RPMI7951 (cell line): ENCODE measurements around the gene ZBTB21. TPM values are rescaled to one million over a fixed set of nuclear protein-coding genes. Genes with fewer than 3 reads are reported as not detected.
"Not testable (repeated sequence)": the region's sequence is repeated elsewhere in the genome, so short reads cannot be mapped to it uniquely, and the experiment has no call there.

Experiments
- DNase-seq: peaks from one replicate; pipeline ENCODE4 v3.0.0-alpha.2; 2012; ENCODE audit warnings: low read depth
- total RNA-seq: library from RNA; depleted of rRNA; stranded (reverse); fragments of >200 nt; shearing (Covaris generic); gene quantifications from 2 replicates; pipeline ENCODE4 v1.2.3, GENCODE V29; 2014

The ZBTB21 gene
- total RNA-seq, 1 experiment from 2014 or later, result 15.7 TPM

- not testable (repeated sequence) for DNase-seq
These were observed 15.5 kb downstream of the ZBTB21 start for GRCh38 chr21:41994613-41995012.

GRCh38 chr21:41993744-41994143, 16.4 kb downstream of the ZBTB21 start:
- peak; percentile 84 for DNase-seq

GRCh38 chr21:41992576-41992975, 17.6 kb downstream of the ZBTB21 start:
- no peak for DNase-seq

DNA sequence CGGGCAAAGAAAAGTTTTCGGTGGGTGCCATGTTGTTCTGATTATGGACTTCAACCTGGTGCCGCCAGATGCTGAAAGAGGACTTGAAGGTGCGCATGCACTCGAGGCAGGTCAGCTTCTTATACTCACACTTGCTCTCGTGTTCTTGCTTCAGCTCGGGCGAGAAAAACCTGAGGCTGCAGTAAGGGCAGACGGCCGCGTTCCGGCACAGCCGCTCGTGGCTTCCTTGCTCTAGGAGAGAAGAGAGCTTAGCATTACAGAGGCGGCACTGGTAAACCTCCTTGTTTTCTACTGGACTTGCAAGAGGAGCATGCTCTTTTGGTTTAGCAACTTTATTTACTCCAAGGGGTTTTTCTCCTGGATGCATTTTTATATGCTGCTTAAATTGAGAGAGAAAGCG, 18.5 kb downstream of the ZBTB21 start:
- DNase-seq, result no peak

- no peak for DNase-seq
These were observed 20.5 kb downstream of the ZBTB21 start for GRCh38 chr21:41989698-41990097.

GRCh38 chr21:41987310-41987709, 22.9 kb downstream of the ZBTB21 start:
- no peak for DNase-seq

DNA sequence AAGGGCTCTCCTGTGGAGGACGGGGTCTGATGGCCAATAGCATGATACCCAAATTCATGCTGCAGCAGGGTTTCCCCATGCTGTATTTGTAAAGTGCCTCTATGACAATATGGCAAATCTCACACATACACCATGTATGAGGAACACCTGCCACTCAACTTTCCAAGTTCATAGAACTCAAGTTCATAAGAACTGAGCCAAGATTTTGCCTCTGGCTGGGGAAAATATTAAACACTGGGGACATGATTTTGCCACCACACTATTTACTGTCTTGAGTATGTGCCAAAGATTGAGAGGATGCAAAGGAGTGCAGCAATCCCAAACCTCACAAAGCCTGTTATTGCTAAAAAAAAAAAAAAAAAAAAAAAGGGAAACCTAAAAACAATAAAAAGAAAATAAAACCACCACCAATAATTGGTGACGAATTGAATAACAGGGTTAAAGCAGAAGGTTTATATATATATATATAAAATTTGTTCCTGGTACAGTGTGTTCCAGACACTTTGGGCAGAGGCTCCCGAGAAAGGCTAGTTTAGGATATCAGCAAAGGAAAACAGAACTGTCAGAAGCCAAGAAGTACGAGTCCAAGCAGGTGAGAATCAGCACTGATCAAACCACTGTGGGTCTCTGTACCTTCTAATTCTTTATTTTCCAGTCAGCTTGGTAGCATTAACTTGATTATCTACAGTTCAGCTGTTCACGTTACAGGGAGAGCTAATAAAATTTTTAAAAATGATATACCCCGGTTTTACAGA, 24.3 kb downstream of the ZBTB21 start:
- no peak for DNase-seq

DNA sequence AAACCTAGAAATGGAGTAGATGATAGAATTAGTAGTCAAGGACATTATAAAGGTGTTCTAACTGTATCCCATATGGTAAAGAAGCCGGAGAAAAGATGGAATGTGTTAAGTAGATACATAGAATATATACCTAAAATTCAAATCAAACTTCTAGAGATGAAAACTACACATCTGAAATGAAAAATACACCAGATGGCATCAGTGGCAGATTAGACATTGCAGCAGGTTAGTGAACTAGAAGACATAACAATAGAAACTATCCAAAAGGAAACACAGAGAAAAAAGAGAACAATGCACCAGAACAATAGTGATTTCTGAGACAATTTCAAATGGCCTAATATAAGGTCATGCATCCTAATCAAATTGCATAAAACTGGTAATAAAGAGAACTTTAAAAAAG, 26.9 kb downstream of the ZBTB21 start:
- no peak for DNase-seq

GRCh38 chr21:41980561-41980960, 29.6 kb downstream of the ZBTB21 start:
- no peak for DNase-seq

DNA sequence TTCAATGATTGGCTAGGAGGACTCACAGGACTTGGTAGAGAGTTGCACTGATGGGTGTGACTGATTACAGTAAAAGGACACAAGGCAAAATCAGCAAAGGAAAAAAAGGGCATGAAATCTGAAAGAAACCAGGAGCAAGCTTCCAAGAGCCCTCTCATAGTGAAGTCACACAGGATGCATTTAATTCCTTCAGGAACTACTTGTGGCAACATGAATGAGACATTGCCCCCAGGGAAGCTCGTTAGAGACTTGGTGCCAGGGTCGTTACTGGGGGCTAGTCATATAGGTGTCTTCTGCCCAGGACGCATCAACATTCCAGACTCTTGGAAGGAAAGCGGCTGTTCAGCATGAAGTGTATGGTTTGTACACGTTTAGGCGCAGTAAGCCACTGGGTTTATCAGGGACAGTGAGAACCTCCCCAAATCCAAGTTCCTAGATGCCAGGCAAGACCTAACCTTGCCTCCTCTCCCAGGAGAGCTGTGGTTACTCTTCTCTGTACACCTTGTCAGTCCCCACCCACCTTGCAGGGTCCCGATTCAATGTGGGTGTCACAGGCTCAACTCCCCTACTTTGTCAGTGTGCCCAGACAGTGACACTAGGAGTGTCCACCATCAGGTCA, 30.3 kb downstream of the ZBTB21 start:
- peak; percentile 26 for DNase-seq

DNA sequence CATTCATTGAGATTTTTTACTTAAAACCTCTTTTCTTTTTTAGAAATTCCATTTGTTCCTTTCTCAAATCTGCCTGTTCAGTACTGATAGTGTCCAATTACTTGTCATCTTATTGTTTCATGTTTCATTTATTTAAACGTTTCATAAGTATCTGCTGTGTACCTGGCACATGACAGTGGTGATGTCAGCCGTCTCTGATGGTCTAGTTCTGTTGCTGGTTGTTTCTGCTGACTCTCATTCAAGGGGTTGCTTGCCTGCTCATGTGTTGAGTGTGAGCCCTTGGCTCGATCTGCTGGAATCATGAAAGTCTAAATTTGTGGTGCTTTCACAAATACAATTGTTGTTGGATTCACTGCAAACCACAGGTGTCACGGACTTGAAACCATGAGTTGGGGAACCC, 30.8 kb downstream of the ZBTB21 start:
- no peak for DNase-seq

DNA sequence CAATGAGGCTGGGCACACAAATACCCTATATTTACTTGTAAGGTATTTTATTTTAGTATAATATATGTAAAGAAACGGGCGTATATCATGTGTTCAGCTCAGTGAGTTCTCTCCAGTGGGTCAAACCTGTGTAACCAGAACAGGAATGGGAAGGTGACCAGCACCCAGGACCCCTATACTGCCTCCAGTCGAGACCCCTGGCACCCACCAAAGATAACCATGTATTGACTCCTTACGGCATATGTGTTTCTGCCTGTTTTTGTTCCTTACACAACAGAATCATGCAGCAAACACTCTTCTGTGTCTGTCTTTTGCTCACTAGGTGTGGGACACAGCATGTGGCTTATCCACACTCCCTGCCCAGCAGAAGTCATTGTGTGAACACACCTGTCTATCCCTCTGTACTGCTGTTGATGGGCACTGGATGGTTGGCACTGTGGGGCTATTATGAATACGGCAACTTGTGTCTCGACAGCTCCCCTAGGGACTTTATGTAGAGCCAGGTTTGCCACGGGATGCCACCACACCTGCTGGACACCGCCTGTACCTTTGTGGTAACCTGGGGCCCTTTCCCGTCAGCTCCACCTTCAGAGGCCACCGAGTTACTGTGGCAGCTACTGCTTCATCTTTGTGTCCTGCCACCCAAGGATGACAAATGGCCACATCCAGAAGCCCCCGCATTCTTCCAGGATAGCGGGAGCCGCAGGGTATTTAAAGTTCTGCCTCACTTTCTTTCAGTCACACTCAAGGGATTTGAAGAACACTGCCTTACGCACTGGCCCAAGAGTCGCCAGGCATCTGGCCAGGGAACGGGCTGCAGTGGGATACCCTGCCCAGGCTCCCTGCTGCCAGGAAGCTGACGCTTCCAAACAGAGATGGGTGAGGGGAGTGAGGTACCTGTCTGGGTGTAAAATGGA, 32.9 kb downstream of the ZBTB21 start:
- no peak for DNase-seq

DNA sequence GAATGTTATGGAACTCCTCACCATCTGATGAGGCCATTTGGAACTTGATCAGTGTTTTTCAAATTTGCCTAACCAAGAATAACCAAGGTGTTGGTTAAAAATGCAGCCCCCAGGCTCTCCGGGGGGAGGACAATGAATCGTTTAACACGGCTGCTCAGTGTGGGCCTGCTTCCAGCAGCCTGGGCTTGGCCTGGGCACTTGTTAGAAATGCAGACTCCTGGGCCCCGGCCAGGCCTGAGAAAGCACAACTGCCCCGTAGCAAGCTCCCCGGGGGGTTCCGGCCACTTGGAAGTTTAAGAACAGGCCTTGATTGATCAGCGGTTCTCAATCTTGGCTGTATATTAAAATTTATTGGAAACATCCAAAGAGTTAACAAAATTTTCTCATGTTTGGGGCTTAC, 33.5 kb downstream of the ZBTB21 start:
- DNase-seq, result no peak

DNA sequence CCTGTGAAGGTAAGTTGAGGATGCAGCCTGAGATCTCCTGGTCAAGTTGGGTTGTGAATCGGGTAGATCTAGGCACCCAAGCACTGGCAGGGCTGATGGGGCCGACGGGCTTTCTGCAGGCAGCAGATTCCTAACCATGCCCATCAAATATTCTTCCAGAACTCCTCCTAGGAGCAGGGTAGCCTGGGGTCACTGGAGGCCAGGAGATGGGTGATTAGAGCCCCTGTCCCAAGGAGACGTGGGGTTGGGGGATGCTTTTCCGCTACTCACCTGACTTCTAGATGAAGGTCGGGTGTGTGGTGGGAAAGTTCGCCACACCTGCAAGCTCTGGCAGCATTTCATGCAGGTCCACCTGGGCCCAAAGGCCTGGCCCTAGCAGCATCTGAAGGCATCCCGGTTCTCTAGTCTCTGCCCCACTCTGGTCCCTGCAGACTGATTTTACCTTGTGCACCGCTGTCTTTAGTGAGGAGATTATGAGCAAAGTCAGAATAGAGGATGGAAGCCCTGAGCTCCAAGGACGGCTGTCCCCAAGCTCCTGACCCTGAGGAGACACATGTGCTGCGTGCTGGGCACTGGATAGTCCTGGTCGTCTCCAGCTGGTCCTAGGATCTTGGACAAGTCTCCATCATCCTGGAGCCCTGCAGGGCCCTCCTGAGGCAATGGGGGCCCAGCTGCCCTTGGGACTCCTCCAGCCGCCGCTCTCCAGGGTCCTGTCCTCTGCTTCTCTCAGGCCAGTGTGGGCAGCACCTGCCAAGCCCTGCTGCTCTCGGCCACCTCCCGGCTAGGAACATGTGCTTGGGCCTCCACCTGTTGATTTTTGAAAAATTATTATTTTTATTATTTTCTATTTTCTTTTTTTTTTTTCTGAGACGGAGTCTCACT, 34.5 kb downstream of the ZBTB21 start:
- DNase-seq, result no peak

DNA sequence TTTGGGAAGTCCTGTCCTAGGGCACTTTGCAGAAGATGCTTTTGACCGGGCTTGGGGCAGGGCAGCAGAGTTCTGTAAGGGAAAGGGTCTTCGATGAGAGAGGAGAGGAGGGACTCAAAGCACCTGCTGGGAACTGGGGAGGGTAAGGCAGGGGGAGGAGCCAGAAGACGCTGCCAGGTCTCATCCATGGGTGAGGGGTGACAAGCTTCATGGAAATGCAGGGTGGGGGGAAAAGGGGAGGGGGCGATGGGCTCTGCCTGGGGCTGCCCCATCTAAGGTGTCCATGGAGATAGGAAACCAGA, 35.5 kb downstream of the ZBTB21 start:
- DNase-seq, result no peak

- DNase-seq, result peak; percentile 18
These were observed 36.1 kb downstream of the ZBTB21 start for GRCh38 chr21:41973861-41974751.

DNA sequence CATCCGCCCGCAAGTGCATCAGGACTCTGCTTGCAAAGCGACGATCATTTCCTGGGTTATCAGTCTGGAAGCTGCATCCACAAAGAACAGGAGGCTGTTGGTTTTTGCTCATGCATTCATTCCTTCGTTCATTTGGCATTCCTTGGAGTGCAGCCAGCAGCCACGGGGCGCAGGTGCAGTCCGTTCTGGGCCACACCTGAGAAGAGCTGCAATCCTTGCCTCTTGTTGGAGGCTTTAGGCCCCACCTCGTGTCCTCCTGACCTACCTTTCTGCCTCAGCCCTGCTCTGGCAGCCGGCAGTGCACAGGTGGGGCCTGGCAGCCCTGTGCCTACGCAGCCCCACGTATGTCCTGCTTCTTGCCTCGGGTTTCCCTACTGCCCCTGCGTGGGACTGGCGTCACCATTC, 36.7 kb downstream of the ZBTB21 start:
- DNase-seq, result no peak

DNA sequence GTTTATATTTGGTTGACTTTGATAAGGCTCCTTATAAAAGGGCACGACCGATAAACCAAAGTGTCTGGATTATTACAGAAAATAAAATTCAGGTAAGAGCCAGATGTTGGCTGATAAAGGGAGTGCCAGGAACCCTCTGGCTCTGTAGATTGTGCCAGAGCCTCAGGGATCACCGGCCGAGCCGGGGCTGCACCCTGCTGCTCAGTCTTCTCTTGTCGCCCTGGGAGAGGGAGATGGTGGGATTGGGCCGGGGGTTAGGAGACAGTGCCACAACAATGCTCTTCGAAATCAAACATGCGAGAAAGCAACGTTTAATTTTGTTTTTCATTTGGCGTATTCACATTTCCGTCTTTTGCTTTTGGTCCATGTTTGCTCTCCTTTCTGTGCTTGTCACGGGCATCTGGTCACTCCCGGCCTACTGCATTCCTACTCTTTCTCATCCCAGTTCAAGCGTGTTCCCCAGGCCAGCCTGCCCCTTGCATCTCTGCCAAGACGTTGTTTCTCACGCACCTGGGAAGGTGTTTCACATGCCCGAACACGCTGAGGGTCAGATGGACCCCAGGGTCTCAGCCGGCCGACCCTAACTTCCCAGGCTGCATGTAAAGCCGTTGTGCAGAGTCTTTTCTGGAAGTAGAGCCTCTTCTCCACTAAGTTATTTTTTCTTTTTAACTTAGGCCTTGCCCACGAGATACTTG, 37.5 kb downstream of the ZBTB21 start:
- no peak for DNase-seq

- no peak for DNase-seq
These were observed 38.3 kb downstream of the ZBTB21 start for GRCh38 chr21:41971891-41972290.
